H9 (cell line): ENCODE measurements around the gene SNX27. TPM values are rescaled to one million over a fixed set of nuclear protein-coding genes. Genes with fewer than 3 reads are reported as not detected.

Experiments used
- DNase-seq: peaks from one replicate; pipeline ENCODE4 v3.0.0-alpha.2; 2017
- H2AFZ ChIP-seq: one replicate; pipeline ENCODE4 v1.6.1; 2013; ENCODE audit warnings: mild to moderate bottlenecking, low read length, control low read depth, moderate library complexity
- H2AK5ac ChIP-seq: 2 replicates; pipeline ENCODE4 v1.6.1; 2013; ENCODE audit warnings: low read length, control low read depth, mixed read lengths; ENCODE audit not compliant: insufficient read length
- H2BK120ac ChIP-seq: one replicate; pipeline ENCODE4 v1.6.1; 2013; ENCODE audit warnings: low read depth, mild to moderate bottlenecking, low read length, control low read depth, inconsistent platforms; ENCODE audit not compliant: poor library complexity, severe bottlenecking
- H2BK12ac ChIP-seq: 2 replicates; pipeline ENCODE4 v1.6.1; 2013; ENCODE audit warnings: low read length, control low read depth, mixed read lengths, low read depth; ENCODE audit not compliant: insufficient read length
- H2BK15ac ChIP-seq: 2 replicates; pipeline ENCODE4 v1.6.1; 2013; ENCODE audit warnings: low read depth, low read length, control low read depth
- H2BK20ac ChIP-seq: one replicate; pipeline ENCODE4 v1.6.1; 2013; ENCODE audit warnings: low read depth, mild to moderate bottlenecking, low read length, control low read depth, inconsistent platforms; ENCODE audit not compliant: poor library complexity, severe bottlenecking
- H2BK5ac ChIP-seq: 2 replicates; pipeline ENCODE4 v1.6.1; 2013; ENCODE audit warnings: low read length, control low read depth, mixed read lengths; ENCODE audit not compliant: insufficient read length
- H3K14ac ChIP-seq: 2 replicates; pipeline ENCODE4 v1.6.1; 2013; ENCODE audit warnings: low read length, control low read depth; ENCODE audit not compliant: insufficient read depth
- H3K18ac ChIP-seq: 2 replicates; pipeline ENCODE4 v1.6.1; 2013; ENCODE audit warnings: low read depth, mild to moderate bottlenecking, mixed read lengths, low read length, control low read depth; ENCODE audit not compliant: insufficient read length
- H3K23ac ChIP-seq: 2 replicates; pipeline ENCODE4 v1.6.1; 2013; ENCODE audit warnings: low read length, control low read depth, mixed read lengths, low read depth; ENCODE audit not compliant: insufficient read length
- H3K23me2 ChIP-seq: 2 replicates; pipeline ENCODE4 v1.6.1; 2013; ENCODE audit warnings: low read depth, mild to moderate bottlenecking, mixed read lengths, low read length, control low read depth; ENCODE audit not compliant: insufficient read length, poor library complexity, severe bottlenecking
- H3K27ac ChIP-seq: 2 replicates; pipeline ENCODE4 v1.5.1; 2013; ENCODE audit warnings: low read length, control low read depth, mixed read lengths, low read depth; ENCODE audit not compliant: insufficient read length
- H3K27me3 ChIP-seq: 2 replicates; pipeline ENCODE4 v1.6.1; 2013; ENCODE audit warnings: low read length, control low read depth, inconsistent platforms; ENCODE audit not compliant: insufficient read depth
- H3K4ac ChIP-seq: 2 replicates; pipeline ENCODE4 v1.6.1; 2013; ENCODE audit warnings: low read depth, mild to moderate bottlenecking, control low read depth, inconsistent platforms, low read length, moderate library complexity
- H3K4me1 ChIP-seq: 2 replicates; pipeline ENCODE4 v1.6.1; 2013; ENCODE audit warnings: low read length, control low read depth, inconsistent platforms; ENCODE audit not compliant: insufficient read depth
- H3K4me2 ChIP-seq: 2 replicates; pipeline ENCODE4 v1.6.1; 2013; ENCODE audit warnings: low read length, control low read depth, mixed read lengths; ENCODE audit not compliant: insufficient read length, insufficient read depth
- H3K56ac ChIP-seq: 2 replicates; pipeline ENCODE4 v1.6.1; 2013; ENCODE audit warnings: low read depth, mild to moderate bottlenecking, mixed read lengths, low read length, control low read depth; ENCODE audit not compliant: insufficient read length
- H3K79me1 ChIP-seq: 2 replicates; pipeline ENCODE4 v1.6.1; 2013; ENCODE audit warnings: low read depth, mild to moderate bottlenecking, moderate library complexity, low read length, control low read depth, inconsistent platforms; ENCODE audit not compliant: insufficient read depth, poor library complexity, severe bottlenecking
- H3K79me2 ChIP-seq: 2 replicates; pipeline ENCODE4 v1.6.1; 2013; ENCODE audit warnings: low read length, control low read depth, inconsistent platforms; ENCODE audit not compliant: insufficient read depth
- H3K9ac ChIP-seq: 2 replicates; pipeline ENCODE4 v1.6.1; 2013; ENCODE audit warnings: low read length, control low read depth, mixed read lengths; ENCODE audit not compliant: insufficient read length; ENCODE audit errors: extremely low read depth
- H3K9me3 ChIP-seq: one replicate; pipeline ENCODE4 v1.6.1; 2013; ENCODE audit warnings: low read depth, low read length, inconsistent platforms; ENCODE audit not compliant: control insufficient read depth
- H3T11ph ChIP-seq: one replicate; pipeline ENCODE4 v1.6.1; 2013; ENCODE audit warnings: mild to moderate bottlenecking, low read length, control low read depth, inconsistent platforms
- H4K20me1 ChIP-seq: one replicate; pipeline ENCODE4 v1.6.1; 2013; ENCODE audit not compliant: control insufficient read depth, insufficient read length, insufficient read depth
- H4K5ac ChIP-seq: 2 replicates; pipeline ENCODE4 v1.6.1; 2013; ENCODE audit warnings: low read depth, mild to moderate bottlenecking, mixed read lengths, low read length, control low read depth; ENCODE audit not compliant: insufficient read length
- H4K8ac ChIP-seq: replicated peaks from 2 replicates; pipeline ENCODE4 v1.6.1; 2013; ENCODE audit warnings: low read length, control low read depth, mixed read lengths, low read depth; ENCODE audit not compliant: insufficient read length
- H4K91ac ChIP-seq: 2 replicates; pipeline ENCODE4 v1.6.1; 2013; ENCODE audit warnings: low read depth, mild to moderate bottlenecking, moderate library complexity, mixed read lengths, low read length, control low read depth; ENCODE audit not compliant: insufficient read length
- H3K27ac Mint-ChIP-seq, 3 experiments: 2 replicates in 2 of 3; 3 replicates in 1 of 3; pipeline ENCODE4 v1.8.0; 2020 to 2021; ENCODE audit warnings: mixed read lengths in 3 of 3, mild to moderate bottlenecking in 1 of 3, moderate library complexity in 1 of 3
- H3K27me3 Mint-ChIP-seq: 2 replicates; pipeline ENCODE4 v1.8.0; 2021; ENCODE audit warnings: low read depth, mild to moderate bottlenecking, moderate library complexity, mixed read lengths
- H3K36me3 Mint-ChIP-seq, 3 experiments: 2 replicates in 2 of 3; 3 replicates in 1 of 3; pipeline ENCODE4 v1.8.0; 2020 to 2021; ENCODE audit warnings: low read depth in 3 of 3, mixed read lengths in 3 of 3; ENCODE audit not compliant: insufficient read depth in 1 of 3
- H3K4me1 Mint-ChIP-seq, 2 experiments: 2 replicates each; pipeline ENCODE4 v1.8.0; 2020; ENCODE audit warnings: mixed read lengths in 2 of 2
- H3K4me3 Mint-ChIP-seq, 2 experiments: 2 replicates in 1 of 2; 3 replicates in 1 of 2; pipeline ENCODE4 v1.8.0; 2020 to 2021; ENCODE audit warnings: mild to moderate bottlenecking in 2 of 2, mixed read lengths in 2 of 2, moderate library complexity in 1 of 2
- H3K9me3 Mint-ChIP-seq, 2 experiments: 2 replicates in 1 of 2; 3 replicates in 1 of 2; pipeline ENCODE4 v1.8.0; 2020; ENCODE audit warnings: mild to moderate bottlenecking in 2 of 2, mixed read lengths in 2 of 2, moderate library complexity in 1 of 2
- WGBS: extraction: QIAGEN DNeasy Blood & Tissue Kit; methylation state at CpG from one replicate; pipeline ENCODE4 v1.1.7; 2013; ENCODE audit warnings: missing lambda C conversion rate, low lambda C conversion rate, mixed read lengths; ENCODE audit not compliant: insufficient read length; ENCODE audit errors: extremely low coverage; 5-methylcytosine and 5-hydroxymethylcytosine counted together
- total RNA-seq: library from RNA; stranded (reverse); gene quantifications from 2 replicates; pipeline ENCODE4 v1.2.1, GENCODE V29; 2021
- TF ChIP-seq, protein P1 (sequence below): fragments of 200-600 bp; sonication (generic); conservative IDR thresholded peaks from 3 replicates; pipeline ENCODE4 v1.8.0; 2021; ENCODE audit warnings: antibody characterized with exemption, mild to moderate bottlenecking

SNX27 gene
- total RNA-seq, 1 experiment from 2014 or later, result 48.9 TPM

DNA sequence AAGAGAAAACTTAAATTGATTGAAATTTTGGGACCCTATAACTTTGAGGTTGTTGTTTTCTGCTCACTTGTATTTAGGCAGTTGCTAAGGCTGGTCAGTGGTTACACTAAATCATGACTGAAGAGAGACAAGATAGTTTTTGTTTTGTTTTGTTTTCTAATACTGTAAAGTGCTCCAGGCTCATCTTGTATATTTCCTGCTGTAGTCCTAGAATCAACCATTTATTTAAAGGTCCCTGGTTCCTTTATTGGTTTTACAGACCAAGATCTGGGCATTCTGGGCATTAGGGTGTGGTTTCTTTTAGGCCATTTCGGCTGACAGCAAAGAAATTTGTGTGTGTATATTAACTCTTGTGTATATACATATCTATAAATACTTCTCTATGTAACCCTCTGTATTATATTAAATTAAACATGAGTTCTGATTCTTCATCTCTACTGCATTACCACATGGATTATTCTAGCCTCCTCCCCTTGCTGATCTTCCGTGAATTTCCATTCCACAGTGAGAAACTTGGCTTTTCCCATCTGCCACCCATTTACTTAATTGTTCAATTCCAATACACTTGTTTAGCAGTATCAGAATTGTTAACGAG is 15.0 kb downstream of the SNX27 start:
- Histone ChIP-seq H3K23ac (no peak overlapping the region), H2BK12ac (no peak overlapping the region), H4K8ac (no peak overlapping the region), H4K91ac (no peak overlapping the region), H3K27me3 (no peaks in the 10 kb centered on the region), H2BK20ac (no peak overlapping the region), H3K79me1 (peaks cover 6% of the 10 kb centered on the region), H3K9ac (no peak overlapping the region), H3K27ac (no peak overlapping the region), H2AFZ (no peak overlapping the region), H3K9me3 (no peaks in the 10 kb centered on the region), H3K23me2 (no peaks in the 10 kb centered on the region), H3K4me1 (no peaks in the 10 kb centered on the region), H2AK5ac (no peak overlapping the region), H3K79me2 (peaks cover 2% of the 10 kb centered on the region; the same call in 1 of the 2 replicates), H3K14ac (no peak overlapping the region), H2BK5ac (no peak overlapping the region), H3K18ac (no peak overlapping the region), H3K56ac (no peak overlapping the region), H4K20me1 (no peaks in the 10 kb centered on the region), H4K5ac (no peak overlapping the region), H3T11ph (no peak overlapping the region), H2BK15ac (no peak overlapping the region), H2BK120ac (no peak overlapping the region), H3K4ac (no peak overlapping the region), H3K4me2 (no peak overlapping the region)
- no peak overlapping the region for H3K4me3 Mint-ChIP-seq
- WGBS, result no CpG with 5 or more reads among the region's 3 CpGs
- DNase-seq, result no peak
- TF ChIP-seq, protein P1, sequence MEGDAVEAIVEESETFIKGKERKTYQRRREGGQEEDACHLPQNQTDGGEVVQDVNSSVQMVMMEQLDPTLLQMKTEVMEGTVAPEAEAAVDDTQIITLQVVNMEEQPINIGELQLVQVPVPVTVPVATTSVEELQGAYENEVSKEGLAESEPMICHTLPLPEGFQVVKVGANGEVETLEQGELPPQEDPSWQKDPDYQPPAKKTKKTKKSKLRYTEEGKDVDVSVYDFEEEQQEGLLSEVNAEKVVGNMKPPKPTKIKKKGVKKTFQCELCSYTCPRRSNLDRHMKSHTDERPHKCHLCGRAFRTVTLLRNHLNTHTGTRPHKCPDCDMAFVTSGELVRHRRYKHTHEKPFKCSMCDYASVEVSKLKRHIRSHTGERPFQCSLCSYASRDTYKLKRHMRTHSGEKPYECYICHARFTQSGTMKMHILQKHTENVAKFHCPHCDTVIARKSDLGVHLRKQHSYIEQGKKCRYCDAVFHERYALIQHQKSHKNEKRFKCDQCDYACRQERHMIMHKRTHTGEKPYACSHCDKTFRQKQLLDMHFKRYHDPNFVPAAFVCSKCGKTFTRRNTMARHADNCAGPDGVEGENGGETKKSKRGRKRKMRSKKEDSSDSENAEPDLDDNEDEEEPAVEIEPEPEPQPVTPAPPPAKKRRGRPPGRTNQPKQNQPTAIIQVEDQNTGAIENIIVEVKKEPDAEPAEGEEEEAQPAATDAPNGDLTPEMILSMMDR, result no peak
- no peak overlapping the region for H3K27ac Mint-ChIP-seq
- H3K4me1 Mint-ChIP-seq, result no peaks in the 10 kb centered on the region; a peak in 1 of 4 replicates
- no peaks in the 10 kb centered on the region for H3K27me3 Mint-ChIP-seq
- H3K9me3 Mint-ChIP-seq, result no peaks in the 10 kb centered on the region
- H3K36me3 Mint-ChIP-seq, result peaks cover 3 to 12% (median 10%) of the 10 kb centered on the region in 3 experiments; a peak in 6 of 7 replicates
